ENCODE measurements around the gene RBMS1.

DNA sequence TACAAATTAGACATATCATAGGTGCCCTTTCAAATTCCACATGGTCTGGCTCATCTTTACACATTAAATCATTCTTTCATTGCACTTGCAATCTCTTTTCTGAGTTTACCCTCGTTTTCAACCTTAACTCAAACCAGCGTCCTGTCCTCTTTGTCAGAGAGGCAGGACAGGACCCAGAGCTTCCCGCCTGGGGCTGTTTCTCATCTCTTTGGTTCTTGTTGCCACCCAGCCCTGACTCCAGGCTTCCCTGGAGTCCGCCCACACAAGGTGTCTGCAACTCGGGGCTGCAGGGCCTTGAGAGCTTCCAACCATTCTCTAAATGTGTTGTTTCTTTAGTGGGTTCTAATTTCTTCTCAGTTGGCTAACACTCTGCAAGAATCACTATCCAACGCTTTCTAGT is 24.4 kb downstream of the RBMS1 start:
- TF ChIP-seq EZH2 (IDR thresholded peaks at IDR 0.05; ENCODE audit: insufficient read depth, low read length) (no peak), CTCF (IDR thresholded peaks at IDR 0.05; ENCODE audit: insufficient read depth, low read depth, low read length) (no peak)
